HFFc6 (cell line): ENCODE measurements around the gene WDR93. TPM values are rescaled to one million over a fixed set of nuclear protein-coding genes. Genes with fewer than 3 reads are reported as not detected.

Source experiments
- DNase-seq: peaks from one replicate; pipeline ENCODE4 v3.0.0-alpha.2; 2018
- H3K27ac Mint-ChIP-seq: 2 replicates; pipeline ENCODE4 v1.8.0; 2020; ENCODE audit warnings: mild to moderate bottlenecking, mixed read lengths
- H3K27me3 Mint-ChIP-seq: 2 replicates; pipeline ENCODE4 v1.8.0; 2021; ENCODE audit warnings: mild to moderate bottlenecking, moderate library complexity, mixed read lengths; ENCODE audit not compliant: insufficient read depth
- H3K36me3 Mint-ChIP-seq: 2 replicates; pipeline ENCODE4 v1.8.0; 2021; ENCODE audit warnings: low read depth, mixed read lengths
- H3K4me1 Mint-ChIP-seq: 2 replicates; pipeline ENCODE4 v1.8.0; 2020; ENCODE audit warnings: low read depth, mixed read lengths
- H3K4me3 Mint-ChIP-seq: 2 replicates; pipeline ENCODE4 v1.8.0; 2020; ENCODE audit warnings: mild to moderate bottlenecking, moderate library complexity, mixed read lengths
- H3K9me3 Mint-ChIP-seq: 2 replicates; pipeline ENCODE4 v1.8.0; 2020; ENCODE audit warnings: mild to moderate bottlenecking, mixed read lengths
- total RNA-seq, 6 experiments: library from RNA; stranded (reverse); fragmentation: NEBNext Ultra II Directional; extraction: Animal tissue kit (Norgen Biotek cat#: 25700); gene quantifications; 2 replicates in 1 of 6; 3 replicates in 5 of 6; pipeline ENCODE4 v1.2.3, GENCODE V29; 2021
- TF ChIP-seq, protein P1 (sequence below): fragments of 200-600 bp; sonication (generic); IDR thresholded peaks from 2 replicates; pipeline ENCODE4 v1.5.0; 2021; ENCODE audit warnings: antibody characterized with exemption, mild to moderate bottlenecking

WDR93 gene
- total RNA-seq, 6 experiments from 2014 or later: 0.21 TPM; not detected in 5

DNA sequence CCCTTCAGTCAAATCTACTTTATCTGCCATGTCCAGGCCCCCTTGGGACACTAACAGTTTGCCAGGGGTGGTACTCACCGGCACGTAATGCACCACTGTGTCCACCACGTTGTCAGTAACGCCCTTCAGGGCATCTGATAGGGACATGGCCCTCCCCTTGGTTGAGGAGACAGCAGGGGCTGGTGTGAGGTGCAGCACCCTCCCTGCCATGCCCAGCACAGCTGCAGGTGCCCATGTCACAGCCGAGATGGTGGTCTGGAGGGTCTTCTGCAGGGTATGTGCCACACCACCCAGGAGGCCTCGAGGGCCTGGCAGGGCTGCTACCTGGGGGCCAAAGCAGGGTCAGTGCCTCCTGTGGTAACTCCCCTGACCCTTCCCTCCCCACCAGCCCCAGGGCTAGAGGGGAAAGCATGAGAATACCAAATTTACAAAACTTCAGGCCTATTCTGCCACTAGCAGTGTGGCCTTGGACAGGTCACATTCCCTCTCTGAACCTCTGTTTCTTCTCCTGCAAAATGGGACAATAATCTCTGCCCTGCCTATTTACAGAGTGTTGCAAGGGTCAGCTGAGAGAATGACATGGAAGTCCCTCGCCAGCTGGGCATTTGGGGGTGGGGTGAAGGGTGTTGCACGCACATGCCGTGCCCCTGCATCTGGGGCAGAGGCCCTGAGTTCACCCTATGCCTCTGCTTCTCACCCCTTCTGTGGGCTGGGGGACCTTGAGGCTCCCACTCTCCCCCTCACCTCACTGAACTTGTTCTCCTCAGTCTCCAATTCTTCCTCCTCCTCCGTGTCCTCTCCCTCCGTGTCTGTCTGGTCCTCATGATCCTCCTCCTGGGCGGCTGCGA lies 23.5 kb upstream of the WDR93 start:
- no peak overlapping the region for H3K4me3 Mint-ChIP-seq
- DNase-seq: no peak
- H3K27me3 Mint-ChIP-seq: peaks cover 2% of the 10 kb centered on the region
- no peak overlapping the region for H3K27ac Mint-ChIP-seq
- TF ChIP-seq, protein P1, sequence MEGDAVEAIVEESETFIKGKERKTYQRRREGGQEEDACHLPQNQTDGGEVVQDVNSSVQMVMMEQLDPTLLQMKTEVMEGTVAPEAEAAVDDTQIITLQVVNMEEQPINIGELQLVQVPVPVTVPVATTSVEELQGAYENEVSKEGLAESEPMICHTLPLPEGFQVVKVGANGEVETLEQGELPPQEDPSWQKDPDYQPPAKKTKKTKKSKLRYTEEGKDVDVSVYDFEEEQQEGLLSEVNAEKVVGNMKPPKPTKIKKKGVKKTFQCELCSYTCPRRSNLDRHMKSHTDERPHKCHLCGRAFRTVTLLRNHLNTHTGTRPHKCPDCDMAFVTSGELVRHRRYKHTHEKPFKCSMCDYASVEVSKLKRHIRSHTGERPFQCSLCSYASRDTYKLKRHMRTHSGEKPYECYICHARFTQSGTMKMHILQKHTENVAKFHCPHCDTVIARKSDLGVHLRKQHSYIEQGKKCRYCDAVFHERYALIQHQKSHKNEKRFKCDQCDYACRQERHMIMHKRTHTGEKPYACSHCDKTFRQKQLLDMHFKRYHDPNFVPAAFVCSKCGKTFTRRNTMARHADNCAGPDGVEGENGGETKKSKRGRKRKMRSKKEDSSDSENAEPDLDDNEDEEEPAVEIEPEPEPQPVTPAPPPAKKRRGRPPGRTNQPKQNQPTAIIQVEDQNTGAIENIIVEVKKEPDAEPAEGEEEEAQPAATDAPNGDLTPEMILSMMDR: no peak
- H3K4me1 Mint-ChIP-seq: peaks cover 30% of the 10 kb centered on the region
- no peaks in the 10 kb centered on the region for H3K9me3 Mint-ChIP-seq
- no peaks in the 10 kb centered on the region for H3K36me3 Mint-ChIP-seq

DNA sequence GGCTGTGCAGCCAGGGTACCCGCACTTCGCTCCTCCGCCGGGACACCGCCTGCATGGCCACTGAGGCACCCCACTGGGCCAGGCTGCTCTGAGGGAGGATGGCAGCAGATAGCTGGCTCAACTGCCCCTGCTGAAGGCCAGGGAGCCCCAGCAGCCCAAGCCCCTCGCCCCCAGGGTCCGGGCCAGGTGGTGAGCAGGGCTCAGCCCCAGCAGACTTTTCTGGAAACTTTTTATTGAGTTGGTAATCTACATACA lies 23.0 kb upstream of the WDR93 start:
- Mint-ChIP-seq H3K4me3 (no peak overlapping the region), H3K36me3 (no peaks in the 10 kb centered on the region), H3K27me3 (peaks cover 2% of the 10 kb centered on the region), H3K27ac (no peak overlapping the region), H3K9me3 (no peaks in the 10 kb centered on the region), H3K4me1 (peaks cover 30% of the 10 kb centered on the region)
- no peak for DNase-seq
- TF ChIP-seq, protein P1: no peak

DNA sequence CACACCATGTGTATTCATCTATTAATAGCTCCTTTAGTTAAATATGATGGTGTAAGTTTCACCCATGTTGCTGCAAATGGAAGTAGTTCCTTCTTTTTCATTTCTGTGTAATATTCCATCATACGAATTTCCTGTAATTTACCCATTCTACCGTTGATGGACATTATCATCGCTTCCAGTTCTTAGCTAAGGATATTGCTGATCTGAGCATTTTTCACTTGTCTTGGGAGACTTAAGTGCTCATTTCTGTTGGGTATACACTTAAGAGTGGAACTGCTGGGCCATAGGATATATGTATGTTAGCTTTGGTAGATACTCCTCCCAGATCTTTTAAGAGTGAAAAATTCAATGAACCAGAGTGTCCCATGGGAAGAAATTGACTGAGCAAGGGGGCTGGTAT lies 22.4 kb upstream of the WDR93 start:
- Mint-ChIP-seq H3K36me3 (no peaks in the 10 kb centered on the region), H3K27ac (no peak overlapping the region), H3K4me1 (peaks cover 29% of the 10 kb centered on the region), H3K27me3 (peaks cover 2% of the 10 kb centered on the region), H3K9me3 (no peaks in the 10 kb centered on the region), H3K4me3 (no peak overlapping the region)
- no peak for DNase-seq
- TF ChIP-seq, protein P1: no peak

DNA sequence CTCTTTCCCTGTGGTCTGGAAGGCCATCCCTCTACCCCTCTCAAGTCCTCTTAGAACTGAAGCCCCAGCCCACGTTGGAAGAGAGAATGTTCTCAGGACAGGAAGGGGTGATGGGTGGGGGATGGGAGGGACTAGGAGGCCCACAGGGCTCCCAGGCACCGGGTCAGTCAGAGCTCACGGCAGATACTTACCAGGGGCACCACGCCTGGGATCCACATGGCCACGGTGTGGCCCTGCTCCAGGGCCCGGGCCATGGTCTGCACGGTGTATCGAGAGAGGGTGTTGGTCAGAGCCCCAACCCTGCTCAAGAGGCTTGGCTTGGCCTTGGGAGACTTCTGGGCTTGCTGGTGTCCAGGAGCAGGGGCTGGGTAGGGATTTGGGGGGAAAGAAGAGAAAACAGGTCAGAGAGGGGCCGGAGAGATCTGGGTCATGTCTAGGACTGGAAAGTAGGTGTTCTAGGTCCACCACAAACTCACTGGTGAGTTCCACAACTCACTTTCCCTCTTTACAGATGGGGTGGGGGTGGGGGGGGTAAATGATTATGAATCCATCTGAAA lies 21.2 kb upstream of the WDR93 start:
- H3K9me3 Mint-ChIP-seq: no peaks in the 10 kb centered on the region
- H3K4me1 Mint-ChIP-seq: peaks cover 21% of the 10 kb centered on the region
- no peak overlapping the region for H3K4me3 Mint-ChIP-seq
- no peaks in the 10 kb centered on the region for H3K36me3 Mint-ChIP-seq
- H3K27me3 Mint-ChIP-seq: peaks cover 2% of the 10 kb centered on the region
- TF ChIP-seq, protein P1: no peak
- H3K27ac Mint-ChIP-seq: no peak overlapping the region
- no peak for DNase-seq

DNA sequence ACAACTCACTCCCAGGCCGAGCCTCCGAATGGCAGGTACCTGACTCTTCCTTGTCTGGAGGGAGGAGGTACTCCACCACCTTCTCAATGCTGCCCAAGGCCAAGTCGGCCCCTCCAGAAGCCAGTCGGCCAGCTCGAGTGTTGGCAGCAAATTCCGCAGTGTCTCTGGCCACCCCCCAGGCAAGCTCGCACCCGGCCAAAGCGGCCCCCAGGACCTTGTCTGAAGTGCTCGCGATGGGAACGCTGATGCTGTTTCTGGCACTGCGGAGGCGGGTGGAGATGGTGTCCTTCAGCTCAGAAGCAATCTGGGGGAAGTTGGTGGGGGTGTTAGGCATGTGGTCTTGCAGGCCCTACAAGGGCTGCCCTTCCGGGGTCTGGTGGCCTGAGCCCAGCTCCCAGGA lies 20.7 kb upstream of the WDR93 start:
- no peak overlapping the region for H3K4me3 Mint-ChIP-seq
- TF ChIP-seq, protein P1: no peak
- no peaks in the 10 kb centered on the region for H3K9me3 Mint-ChIP-seq
- DNase-seq: no peak
- H3K27me3 Mint-ChIP-seq: peaks cover 2% of the 10 kb centered on the region
- peaks cover 15% of the 10 kb centered on the region for H3K4me1 Mint-ChIP-seq
- H3K36me3 Mint-ChIP-seq: no peaks in the 10 kb centered on the region
- H3K27ac Mint-ChIP-seq: no peak overlapping the region
